Lung (tissue), 12 donors: Measurements from ENCODE around the gene TAPBP. TPM values are rescaled to one million over a fixed set of nuclear protein-coding genes. Genes with fewer than 3 reads are reported as not detected.

Experiments
- ATAC-seq: fragments of 200-7000 bp; cut with Tn5 transposase; one replicate; pipeline ENCODE4 v1.9.1; 2020; ENCODE audit warnings: moderate number of reproducible peaks; ENCODE audit not compliant: insufficient read depth, low FRiP score
- DNase-seq, 3 donors: peaks; one replicate each; pipeline ENCODE4 v3.0.0-alpha.2; 2013 to 2017
- H3K27ac ChIP-seq, 2 donors: one replicate each; pipeline ENCODE4 v1.5.1; 2013; ENCODE audit warnings: mild to moderate bottlenecking in 2 of 2, moderate library complexity in 2 of 2, control low read depth in 1 of 2, inconsistent platforms in 1 of 2, low read depth in 1 of 2, low read length in 1 of 2
- H3K27me3 ChIP-seq, 3 donors: one replicate each; pipeline ENCODE4 v1.5.1; 2013; ENCODE audit warnings: low read length in 2 of 3; ENCODE audit not compliant: control insufficient read depth in 3 of 3, insufficient read depth in 3 of 3
- H3K36me3 ChIP-seq, 4 donors: one replicate each; pipeline ENCODE4 v1.5.1; 2013; ENCODE audit warnings: low read length in 4 of 4, mild to moderate bottlenecking in 1 of 4, moderate library complexity in 1 of 4; ENCODE audit not compliant: control insufficient read depth in 4 of 4, insufficient read depth in 4 of 4
- H3K4me1 ChIP-seq, 5 donors: one replicate each; pipeline ENCODE4 v1.5.1; 2013; ENCODE audit warnings: low read length in 5 of 5, mild to moderate bottlenecking in 2 of 5, moderate library complexity in 1 of 5; ENCODE audit not compliant: control insufficient read depth in 5 of 5, insufficient read depth in 5 of 5
- H3K4me3 ChIP-seq: one replicate; pipeline ENCODE4 v1.5.1; 2013; ENCODE audit warnings: mild to moderate bottlenecking, control low read depth, moderate library complexity
- H3K9ac ChIP-seq, 2 donors: one replicate each; pipeline ENCODE4 v1.5.1; 2013; ENCODE audit warnings: low read length in 2 of 2, control low read depth in 1 of 2; ENCODE audit not compliant: insufficient read depth in 1 of 2
- H3K9me3 ChIP-seq, 4 donors: one replicate each; pipeline ENCODE4 v1.5.1; 2013; ENCODE audit warnings: low read length in 3 of 4, mild to moderate bottlenecking in 1 of 4, moderate library complexity in 1 of 4; ENCODE audit not compliant: control insufficient read depth in 4 of 4, insufficient read depth in 3 of 4
- WGBS, 2 donors: extraction: QIAGEN DNeasy Blood & Tissue Kit; methylation state at CpG; one replicate each; pipeline ENCODE4 v1.1.7; 2013; 5-methylcytosine and 5-hydroxymethylcytosine counted together
- polyA plus RNA-seq, 2 donors: library from polyadenylated mRNA; stranded (reverse); fragments of 200-250 nt; gene quantifications; one replicate each; pipeline ENCODE4 v1.2.1, GENCODE V29; 2013
- total RNA-seq, 2 donors: library from RNA; depleted of rRNA in 1 of 2; stranded (reverse); fragments of >200 nt in 1 of 2; gene quantifications; one replicate each; pipeline ENCODE4 v1.2.1, GENCODE V29; 2014 to 2021
- TF ChIP-seq, protein P1 (sequence below): IDR thresholded peaks from 2 replicates; pipeline ENCODE4 v1.5.1; 2012; ENCODE audit warnings: mild to moderate bottlenecking; ENCODE audit errors: control extremely low read depth, extremely low read depth
- donor health status: control.
- donor health status: control.
- donor health status: Bipolar disorder and iron deficiency.
- donor health status: healthy.
- donor health status: DM: yes; HTN: yes; CAD: no.

Gene TAPBP
- total and polyA plus RNA-seq, 4 donors, result 78.7 to 241 (median 117) TPM

- peaks cover 4 to 25% (median 12%) of the 10 kb centered on the region in 5 donors for H3K4me1 ChIP-seq
- no peak for ATAC-seq
- H3K4me3 ChIP-seq, result no peak overlapping the region
- H3K27me3 ChIP-seq, result no peaks in the 10 kb centered on the region
- TF ChIP-seq, protein P1, sequence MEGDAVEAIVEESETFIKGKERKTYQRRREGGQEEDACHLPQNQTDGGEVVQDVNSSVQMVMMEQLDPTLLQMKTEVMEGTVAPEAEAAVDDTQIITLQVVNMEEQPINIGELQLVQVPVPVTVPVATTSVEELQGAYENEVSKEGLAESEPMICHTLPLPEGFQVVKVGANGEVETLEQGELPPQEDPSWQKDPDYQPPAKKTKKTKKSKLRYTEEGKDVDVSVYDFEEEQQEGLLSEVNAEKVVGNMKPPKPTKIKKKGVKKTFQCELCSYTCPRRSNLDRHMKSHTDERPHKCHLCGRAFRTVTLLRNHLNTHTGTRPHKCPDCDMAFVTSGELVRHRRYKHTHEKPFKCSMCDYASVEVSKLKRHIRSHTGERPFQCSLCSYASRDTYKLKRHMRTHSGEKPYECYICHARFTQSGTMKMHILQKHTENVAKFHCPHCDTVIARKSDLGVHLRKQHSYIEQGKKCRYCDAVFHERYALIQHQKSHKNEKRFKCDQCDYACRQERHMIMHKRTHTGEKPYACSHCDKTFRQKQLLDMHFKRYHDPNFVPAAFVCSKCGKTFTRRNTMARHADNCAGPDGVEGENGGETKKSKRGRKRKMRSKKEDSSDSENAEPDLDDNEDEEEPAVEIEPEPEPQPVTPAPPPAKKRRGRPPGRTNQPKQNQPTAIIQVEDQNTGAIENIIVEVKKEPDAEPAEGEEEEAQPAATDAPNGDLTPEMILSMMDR, result no peak
- no peak overlapping the region for H3K9ac ChIP-seq
- peaks cover 9 to 38% (median 18%) of the 10 kb centered on the region in 4 donors for H3K36me3 ChIP-seq
- 77 to 79% methylated on average over 13 of the region's 13 CpGs for WGBS, 2 donors
- no peak overlapping the region for H3K27ac ChIP-seq
- H3K9me3 ChIP-seq, result no peaks in the 10 kb centered on the region
- DNase-seq, result no peak
Measured at GRCh38 chr6:33279257-33279695, 34.6 kb downstream of the TAPBP start.

DNA sequence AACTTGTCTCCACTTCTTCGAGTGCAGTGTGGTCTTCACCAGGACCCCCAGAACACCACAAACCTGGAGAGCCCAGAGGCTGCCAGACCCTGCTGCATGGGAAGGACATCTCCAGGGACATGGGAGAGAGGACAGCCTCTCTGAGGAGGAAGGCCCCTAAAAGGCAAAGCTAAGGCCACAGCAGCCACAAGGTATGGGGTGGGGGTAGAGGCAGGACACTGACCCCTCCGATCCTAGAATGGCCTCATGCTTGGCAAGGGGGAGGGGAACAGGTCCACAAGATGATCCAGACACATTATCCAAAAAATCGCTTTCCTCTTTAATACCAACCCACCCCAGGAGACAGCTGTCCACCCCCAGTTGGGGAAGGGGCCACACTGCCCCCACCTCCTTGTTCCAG, 35.1 kb downstream of the TAPBP start:
- Histone ChIP-seq H3K27ac (peak overlapping the region in 1 of 2 donors; percentile 21), H3K9me3 (no peaks in the 10 kb centered on the region), H3K4me1 (peaks cover 4 to 29% (median 16%) of the 10 kb centered on the region in 5 donors), H3K27me3 (no peaks in the 10 kb centered on the region), H3K36me3 (peaks cover 9 to 40% (median 21%) of the 10 kb centered on the region in 4 donors), H3K4me3 (no peak overlapping the region), H3K9ac (no peak overlapping the region)
- ATAC-seq (no peak), DNase-seq (no peak)
- TF ChIP-seq, protein P1, result no peak
- 92 to 96% methylated on average over 3 of the region's 3 CpGs for WGBS, 2 donors

- DNase-seq (no peak), ATAC-seq (no peak)
- whole genome bisulfite sequencing, 2 donors, result 80 to 86% methylated on average over 9 of the region's 9 CpGs
- TF ChIP-seq, protein P1, result no peak
- H3K27me3 ChIP-seq, result no peaks in the 10 kb centered on the region
- H3K36me3 ChIP-seq, result peaks cover 9 to 40% (median 24%) of the 10 kb centered on the region in 4 donors
- H3K27ac ChIP-seq, result peak overlapping the region in 1 of 2 donors; percentile 89
- no peaks in the 10 kb centered on the region for H3K9me3 ChIP-seq
- H3K4me3 ChIP-seq, result no peak overlapping the region
- H3K4me1 ChIP-seq, result peaks cover 5 to 33% (median 16%) of the 10 kb centered on the region in 5 donors
- H3K9ac ChIP-seq, result no peak overlapping the region
Measured at GRCh38 chr6:33278392-33278741, 35.5 kb downstream of the TAPBP start.
